IMR-90 (cell line): Measurements from ENCODE around the gene S100Z.

Experiments
- BHLHE40 ChIP-seq: fragments of 150-350 bp; IDR thresholded peaks from 2 replicates; pipeline ENCODE4 v1.6.1; 2016; ENCODE audit warnings: mild to moderate bottlenecking, low read depth, low read length
- CEBPB ChIP-seq: IDR thresholded peaks from 2 replicates; pipeline ENCODE4 v1.6.1; 2012; ENCODE audit warnings: low read depth, low read length, improper control_type of control experiment
- FOS ChIP-seq: fragments of 150-350 bp; IDR thresholded peaks from 2 replicates; pipeline ENCODE4 v1.6.1; 2016; ENCODE audit warnings: low read depth, low read length
- MAFK ChIP-seq: IDR thresholded peaks from 2 replicates; pipeline ENCODE4 v1.6.1; 2012; ENCODE audit warnings: low read depth, low read length, improper control_type of control experiment
- MXI1 ChIP-seq: IDR thresholded peaks from 2 replicates; pipeline ENCODE4 v1.6.1; 2012; ENCODE audit warnings: low read depth, mild to moderate bottlenecking, low read length, moderate library complexity, borderline replicate concordance
- POLR2A ChIP-seq: IDR thresholded peaks from 2 replicates; pipeline ENCODE4 v1.6.1; 2012; ENCODE audit warnings: mild to moderate bottlenecking, low read depth, low read length
- RAD21 ChIP-seq: IDR thresholded peaks from 2 replicates; pipeline ENCODE4 v1.6.1; 2012; ENCODE audit warnings: low read length, improper control_type of control experiment
- RCOR1 ChIP-seq: IDR thresholded peaks from 2 replicates; pipeline ENCODE4 v1.6.1; 2012; ENCODE audit warnings: mild to moderate bottlenecking, low read length, improper control_type of control experiment; ENCODE audit not compliant: insufficient replicate concordance
- RFX5 ChIP-seq: IDR thresholded peaks from 2 replicates; pipeline ENCODE4 v1.8.0; 2012; ENCODE audit warnings: low read depth, mild to moderate bottlenecking, low read length, moderate library complexity
- SMC3 ChIP-seq: fragments of 150-350 bp; IDR thresholded peaks from 2 replicates; pipeline ENCODE4 v1.6.1; 2016; ENCODE audit warnings: low read depth, mild to moderate bottlenecking, antibody characterized with exemption, low read length, moderate library complexity
- TF ChIP-seq, protein P1 (sequence below): conservative IDR thresholded peaks from 2 replicates; pipeline ENCODE4 v1.5.1; 2012; ENCODE audit warnings: mild to moderate bottlenecking, low read depth, low read length, improper control_type of control experiment
- TF ChIP-seq, protein P2 (sequence below): fragments of 150-350 bp; IDR thresholded peaks from 2 replicates; pipeline ENCODE4 v1.6.1; 2017; ENCODE audit warnings: mild to moderate bottlenecking, antibody characterized with exemption, low read length, low read depth
- TF ChIP-seq, protein P3 (sequence below): fragments of 150-350 bp; IDR thresholded peaks from 2 replicates; pipeline ENCODE4 v1.6.1; 2016; ENCODE audit warnings: low read depth, mild to moderate bottlenecking, low read length, moderate library complexity, borderline replicate concordance

DNA sequence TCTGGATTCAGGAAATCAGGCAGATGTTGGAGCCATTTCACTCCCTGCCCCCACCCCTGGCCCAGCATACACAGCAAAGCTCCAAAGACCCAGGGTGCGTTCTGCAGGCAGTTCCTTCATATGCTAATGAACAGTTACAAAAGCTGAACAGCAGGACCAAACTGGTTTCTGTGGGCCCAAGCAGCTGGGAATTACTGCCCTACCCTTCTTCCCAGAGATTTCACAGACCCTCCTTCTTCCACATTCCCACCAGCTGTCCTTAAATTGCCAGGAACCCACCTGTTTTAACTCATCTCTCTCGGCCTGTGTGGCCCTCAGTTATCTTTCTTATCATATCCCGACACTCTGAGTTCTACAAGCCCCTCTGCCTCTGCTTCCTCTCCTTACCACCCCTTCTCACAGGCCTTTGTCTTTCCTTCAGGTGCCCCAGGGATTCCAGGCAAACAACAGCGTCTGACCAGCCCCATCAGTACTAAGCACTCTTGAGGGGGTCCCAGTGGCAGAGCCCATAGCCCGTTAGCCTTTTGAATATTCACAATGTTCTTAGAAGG lies 41.6 kb upstream of the S100Z start:
- TF ChIP-seq, protein P1, sequence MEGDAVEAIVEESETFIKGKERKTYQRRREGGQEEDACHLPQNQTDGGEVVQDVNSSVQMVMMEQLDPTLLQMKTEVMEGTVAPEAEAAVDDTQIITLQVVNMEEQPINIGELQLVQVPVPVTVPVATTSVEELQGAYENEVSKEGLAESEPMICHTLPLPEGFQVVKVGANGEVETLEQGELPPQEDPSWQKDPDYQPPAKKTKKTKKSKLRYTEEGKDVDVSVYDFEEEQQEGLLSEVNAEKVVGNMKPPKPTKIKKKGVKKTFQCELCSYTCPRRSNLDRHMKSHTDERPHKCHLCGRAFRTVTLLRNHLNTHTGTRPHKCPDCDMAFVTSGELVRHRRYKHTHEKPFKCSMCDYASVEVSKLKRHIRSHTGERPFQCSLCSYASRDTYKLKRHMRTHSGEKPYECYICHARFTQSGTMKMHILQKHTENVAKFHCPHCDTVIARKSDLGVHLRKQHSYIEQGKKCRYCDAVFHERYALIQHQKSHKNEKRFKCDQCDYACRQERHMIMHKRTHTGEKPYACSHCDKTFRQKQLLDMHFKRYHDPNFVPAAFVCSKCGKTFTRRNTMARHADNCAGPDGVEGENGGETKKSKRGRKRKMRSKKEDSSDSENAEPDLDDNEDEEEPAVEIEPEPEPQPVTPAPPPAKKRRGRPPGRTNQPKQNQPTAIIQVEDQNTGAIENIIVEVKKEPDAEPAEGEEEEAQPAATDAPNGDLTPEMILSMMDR, result no peak
- no peak for TF ChIP-seq POLR2A
- no peak for TF ChIP-seq FOS
- TF ChIP-seq CEBPB, result no peak
- TF ChIP-seq BHLHE40, result no peak
- TF ChIP-seq RAD21, result no peak
- TF ChIP-seq RFX5, result no peak
- TF ChIP-seq, protein P2, sequence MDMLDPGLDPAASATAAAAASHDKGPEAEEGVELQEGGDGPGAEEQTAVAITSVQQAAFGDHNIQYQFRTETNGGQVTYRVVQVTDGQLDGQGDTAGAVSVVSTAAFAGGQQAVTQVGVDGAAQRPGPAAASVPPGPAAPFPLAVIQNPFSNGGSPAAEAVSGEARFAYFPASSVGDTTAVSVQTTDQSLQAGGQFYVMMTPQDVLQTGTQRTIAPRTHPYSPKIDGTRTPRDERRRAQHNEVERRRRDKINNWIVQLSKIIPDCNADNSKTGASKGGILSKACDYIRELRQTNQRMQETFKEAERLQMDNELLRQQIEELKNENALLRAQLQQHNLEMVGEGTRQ, result no peak
- TF ChIP-seq RCOR1, result no peak
- no peak for TF ChIP-seq MXI1
- TF ChIP-seq SMC3, result no peak
- TF ChIP-seq, protein P3, sequence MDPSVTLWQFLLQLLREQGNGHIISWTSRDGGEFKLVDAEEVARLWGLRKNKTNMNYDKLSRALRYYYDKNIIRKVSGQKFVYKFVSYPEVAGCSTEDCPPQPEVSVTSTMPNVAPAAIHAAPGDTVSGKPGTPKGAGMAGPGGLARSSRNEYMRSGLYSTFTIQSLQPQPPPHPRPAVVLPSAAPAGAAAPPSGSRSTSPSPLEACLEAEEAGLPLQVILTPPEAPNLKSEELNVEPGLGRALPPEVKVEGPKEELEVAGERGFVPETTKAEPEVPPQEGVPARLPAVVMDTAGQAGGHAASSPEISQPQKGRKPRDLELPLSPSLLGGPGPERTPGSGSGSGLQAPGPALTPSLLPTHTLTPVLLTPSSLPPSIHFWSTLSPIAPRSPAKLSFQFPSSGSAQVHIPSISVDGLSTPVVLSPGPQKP, result no peak
- no peak for TF ChIP-seq MAFK
